Breast epithelium (tissue), 3 donors: ENCODE results near the gene TUB.

ENCODE experiments used
- POLR2A ChIP-seq: fragments of 450-650 bp; IDR thresholded peaks from one replicate; pipeline ENCODE4 v1.6.1; 2016; ENCODE audit warnings: antibody characterized with exemption, mild to moderate bottlenecking, moderate library complexity
- TF ChIP-seq, protein P1 (sequence below), 3 donors: fragments of 450-650 bp; IDR thresholded peaks; one replicate each; pipeline ENCODE4 v1.5.1; 2016 to 2017; ENCODE audit warnings: antibody characterized with exemption in 3 of 3, mild to moderate bottlenecking in 3 of 3, moderate library complexity in 3 of 3

GRCh38 chr11:8102965-8103364 is 22.0 kb downstream of the TUB start:
- TF ChIP-seq, protein P1, sequence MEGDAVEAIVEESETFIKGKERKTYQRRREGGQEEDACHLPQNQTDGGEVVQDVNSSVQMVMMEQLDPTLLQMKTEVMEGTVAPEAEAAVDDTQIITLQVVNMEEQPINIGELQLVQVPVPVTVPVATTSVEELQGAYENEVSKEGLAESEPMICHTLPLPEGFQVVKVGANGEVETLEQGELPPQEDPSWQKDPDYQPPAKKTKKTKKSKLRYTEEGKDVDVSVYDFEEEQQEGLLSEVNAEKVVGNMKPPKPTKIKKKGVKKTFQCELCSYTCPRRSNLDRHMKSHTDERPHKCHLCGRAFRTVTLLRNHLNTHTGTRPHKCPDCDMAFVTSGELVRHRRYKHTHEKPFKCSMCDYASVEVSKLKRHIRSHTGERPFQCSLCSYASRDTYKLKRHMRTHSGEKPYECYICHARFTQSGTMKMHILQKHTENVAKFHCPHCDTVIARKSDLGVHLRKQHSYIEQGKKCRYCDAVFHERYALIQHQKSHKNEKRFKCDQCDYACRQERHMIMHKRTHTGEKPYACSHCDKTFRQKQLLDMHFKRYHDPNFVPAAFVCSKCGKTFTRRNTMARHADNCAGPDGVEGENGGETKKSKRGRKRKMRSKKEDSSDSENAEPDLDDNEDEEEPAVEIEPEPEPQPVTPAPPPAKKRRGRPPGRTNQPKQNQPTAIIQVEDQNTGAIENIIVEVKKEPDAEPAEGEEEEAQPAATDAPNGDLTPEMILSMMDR (IDR thresholded peaks at IDR 0.05): no peak
- no peak for TF ChIP-seq POLR2A
